ENCODE results near the gene CAPZB. TPM values are rescaled to one million over a fixed set of nuclear protein-coding genes. Genes with fewer than 3 reads are reported as not detected.
"Not testable (repeated sequence)": the region's sequence is repeated elsewhere in the genome, so short reads cannot be mapped to it uniquely, and the experiment has no call there.

CAPZB gene
- total RNA-seq, 1 donor: 183 TPM

DNA sequence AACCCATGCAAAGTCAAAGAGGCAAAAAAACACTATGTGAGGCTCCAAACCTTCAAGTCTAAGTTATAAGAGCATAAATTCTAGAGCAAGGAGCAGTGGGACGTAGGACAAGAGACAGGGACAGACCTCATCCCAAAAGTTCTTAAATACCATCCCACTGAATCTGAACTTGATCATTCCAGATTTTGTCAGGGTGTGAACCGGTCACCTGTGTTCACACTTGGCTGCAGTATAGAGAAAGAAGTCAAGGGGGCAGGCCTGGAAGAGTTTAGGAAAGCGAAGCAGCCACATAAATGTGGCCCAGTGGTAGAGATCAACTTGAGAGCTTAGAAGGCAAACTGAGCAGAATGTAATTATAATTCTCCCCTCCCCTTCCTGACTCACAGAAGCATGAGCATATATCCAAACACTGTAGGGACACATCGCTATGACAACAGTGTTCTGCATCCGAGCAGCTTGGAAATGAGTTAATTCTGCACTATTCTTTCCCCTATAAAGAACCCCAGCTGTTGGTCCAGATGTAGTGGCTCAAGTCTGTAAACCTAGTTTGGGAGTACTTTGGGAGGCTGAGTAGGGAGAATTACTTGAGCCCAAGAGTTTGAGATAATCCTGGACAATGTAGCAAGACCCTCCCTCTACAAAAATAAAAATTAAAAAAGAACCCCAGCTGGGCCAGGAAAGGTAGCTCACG lies 176.1 kb downstream of the CAPZB start:
- no peak overlapping the region for H3K4me3 ChIP-seq (ENCODE audit: low read depth, low read length)
- TF ChIP-seq, protein P1, sequence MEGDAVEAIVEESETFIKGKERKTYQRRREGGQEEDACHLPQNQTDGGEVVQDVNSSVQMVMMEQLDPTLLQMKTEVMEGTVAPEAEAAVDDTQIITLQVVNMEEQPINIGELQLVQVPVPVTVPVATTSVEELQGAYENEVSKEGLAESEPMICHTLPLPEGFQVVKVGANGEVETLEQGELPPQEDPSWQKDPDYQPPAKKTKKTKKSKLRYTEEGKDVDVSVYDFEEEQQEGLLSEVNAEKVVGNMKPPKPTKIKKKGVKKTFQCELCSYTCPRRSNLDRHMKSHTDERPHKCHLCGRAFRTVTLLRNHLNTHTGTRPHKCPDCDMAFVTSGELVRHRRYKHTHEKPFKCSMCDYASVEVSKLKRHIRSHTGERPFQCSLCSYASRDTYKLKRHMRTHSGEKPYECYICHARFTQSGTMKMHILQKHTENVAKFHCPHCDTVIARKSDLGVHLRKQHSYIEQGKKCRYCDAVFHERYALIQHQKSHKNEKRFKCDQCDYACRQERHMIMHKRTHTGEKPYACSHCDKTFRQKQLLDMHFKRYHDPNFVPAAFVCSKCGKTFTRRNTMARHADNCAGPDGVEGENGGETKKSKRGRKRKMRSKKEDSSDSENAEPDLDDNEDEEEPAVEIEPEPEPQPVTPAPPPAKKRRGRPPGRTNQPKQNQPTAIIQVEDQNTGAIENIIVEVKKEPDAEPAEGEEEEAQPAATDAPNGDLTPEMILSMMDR (IDR thresholded peaks at IDR 0.05; ENCODE audit: insufficient read depth, low read depth, low read length): no peak
- peak; percentile 28 for DNase-seq (ENCODE audit: low read depth)

DNA sequence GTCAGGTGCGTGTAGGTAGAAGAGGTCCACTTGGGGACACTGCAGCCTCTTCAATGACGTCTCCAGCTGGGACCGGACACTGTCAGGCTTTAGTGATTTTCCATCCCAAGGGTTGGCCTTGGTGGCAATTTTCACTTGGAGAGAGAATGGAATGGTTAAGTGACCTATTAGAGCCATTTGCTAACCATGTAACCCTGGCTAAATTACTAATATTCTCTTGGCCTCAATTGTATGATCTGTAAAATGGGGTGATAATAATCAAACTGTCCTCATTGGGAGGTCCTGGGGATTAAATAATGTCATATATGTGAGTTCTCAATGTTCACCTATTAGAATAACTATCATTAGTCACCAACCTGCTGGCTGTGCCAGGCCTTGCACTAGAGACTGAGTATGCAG lies 176.8 kb downstream of the CAPZB start:
- TF ChIP-seq, protein P1 (IDR thresholded peaks at IDR 0.05; ENCODE audit: insufficient read depth, low read depth, low read length): no peak
- no peak overlapping the region for H3K4me3 ChIP-seq (ENCODE audit: low read depth, low read length)
- DNase-seq (ENCODE audit: low read depth): no peak

DNA sequence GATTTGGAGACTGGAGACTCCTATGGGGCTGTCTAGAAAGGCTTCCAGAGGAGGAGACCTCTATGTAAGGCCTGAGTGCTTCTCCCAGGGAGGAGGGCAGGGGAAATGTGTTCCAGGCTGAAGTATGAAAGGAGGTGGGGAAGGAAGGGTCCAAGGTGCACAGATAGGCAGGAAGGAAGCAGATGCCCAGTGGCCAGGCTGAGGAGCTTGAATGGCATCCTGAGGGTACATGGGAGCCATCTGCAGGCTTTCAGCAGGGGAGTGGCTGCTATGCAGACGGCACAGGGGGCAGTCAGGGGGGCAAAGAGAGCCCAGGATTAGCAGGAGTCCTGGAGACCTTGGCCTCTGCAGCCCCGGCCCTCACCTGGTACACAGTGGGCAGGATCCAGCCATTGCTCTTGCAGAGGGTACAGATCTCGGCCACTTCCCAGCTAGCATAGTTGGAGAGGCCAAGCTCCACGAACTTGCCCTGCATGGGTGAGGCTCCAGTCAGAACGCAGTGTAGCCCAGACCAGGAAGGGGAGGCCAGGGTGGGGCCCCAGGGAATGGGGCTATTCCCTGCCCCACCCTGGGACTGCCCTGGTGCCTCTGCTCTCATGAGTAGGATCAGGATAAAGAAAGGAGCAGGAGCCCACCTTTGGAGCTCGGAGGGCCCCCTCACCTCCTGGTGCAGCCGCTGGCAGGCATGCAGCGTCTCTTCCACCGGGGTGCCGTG lies 177.4 kb downstream of the CAPZB start:
- DNase-seq (ENCODE audit: low read depth): no peak
- TF ChIP-seq, protein P1 (IDR thresholded peaks at IDR 0.05; ENCODE audit: insufficient read depth, low read depth, low read length): no peak
- H3K4me3 ChIP-seq (ENCODE audit: low read depth, low read length): no peak overlapping the region

DNA sequence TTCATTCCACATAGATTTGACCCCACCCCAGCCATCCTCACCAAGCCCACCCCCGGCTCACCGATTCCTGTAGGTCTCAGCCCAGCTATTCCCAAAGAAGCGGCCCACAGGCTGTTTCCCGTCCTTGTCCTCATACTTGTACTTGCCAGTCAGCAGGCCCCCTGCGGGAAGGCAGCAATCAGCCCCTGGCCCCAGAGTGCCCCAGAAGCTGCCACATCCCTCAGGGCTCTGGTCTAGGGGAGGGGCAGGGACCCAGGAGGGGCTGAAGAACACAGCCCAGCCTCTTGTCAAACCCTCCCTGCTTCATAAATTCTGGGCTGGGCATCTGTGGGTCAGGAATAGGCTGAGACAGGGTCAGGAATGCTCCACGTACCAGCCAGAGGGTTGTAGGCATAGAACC lies 178.4 kb downstream of the CAPZB start:
- DNase-seq (ENCODE audit: low read depth): no peak
- TF ChIP-seq, protein P1 (IDR thresholded peaks at IDR 0.05; ENCODE audit: insufficient read depth, low read depth, low read length): no peak

DNA sequence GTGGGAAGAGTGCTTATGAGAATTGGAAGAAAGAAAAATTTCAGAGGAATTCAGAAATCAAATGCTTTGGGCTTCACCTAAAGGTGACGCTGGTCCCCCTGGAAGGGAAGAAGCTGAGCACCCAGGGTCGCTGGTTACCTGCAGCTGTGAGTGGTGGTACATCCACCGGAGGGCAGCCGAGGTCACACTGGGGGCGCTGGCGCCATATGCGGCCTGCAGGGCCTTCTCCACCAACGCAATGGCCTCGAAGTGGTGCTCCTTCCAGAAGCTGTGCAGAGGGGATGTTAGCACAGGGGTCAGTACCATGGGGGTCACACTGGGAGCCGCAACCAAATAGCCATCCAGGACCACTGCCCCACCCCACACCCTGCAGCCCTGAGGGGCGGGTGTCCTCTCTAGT lies 179.5 kb downstream of the CAPZB start:
- no peak overlapping the region for H3K4me3 ChIP-seq (ENCODE audit: low read depth, low read length)
- TF ChIP-seq, protein P1 (IDR thresholded peaks at IDR 0.05; ENCODE audit: insufficient read depth, low read depth, low read length): no peak

More for the DNA sequence above, 178.4 kb downstream of the CAPZB start:
- H3K4me3 ChIP-seq (ENCODE audit: low read depth, low read length): no peak overlapping the region

DNA sequence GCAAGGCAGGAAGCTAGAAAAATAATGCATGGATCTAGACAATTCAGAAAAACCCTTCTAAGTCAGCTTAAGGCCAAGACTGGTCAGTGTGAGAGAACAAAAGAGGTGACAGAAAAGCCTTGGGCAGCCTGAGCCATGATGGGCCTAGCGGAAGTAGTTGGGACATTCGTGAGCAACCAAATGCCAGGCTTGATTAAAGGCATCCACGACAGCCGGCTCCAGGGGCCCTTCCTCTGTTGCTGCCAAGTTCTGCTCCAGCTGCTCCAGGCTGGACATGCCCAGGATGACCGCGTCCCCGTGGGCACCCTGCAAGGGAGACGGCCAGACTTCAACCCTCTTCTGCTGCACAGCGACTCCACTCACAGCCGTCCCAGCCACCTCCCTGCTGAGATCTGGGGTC lies 181.3 kb downstream of the CAPZB start:
- not testable (repeated sequence) for DNase-seq (ENCODE audit: low read depth); H3K4me3 ChIP-seq (ENCODE audit: low read depth, low read length)

More for the DNA sequence above, 179.5 kb downstream of the CAPZB start:
- no peak for DNase-seq (ENCODE audit: low read depth)

DNA sequence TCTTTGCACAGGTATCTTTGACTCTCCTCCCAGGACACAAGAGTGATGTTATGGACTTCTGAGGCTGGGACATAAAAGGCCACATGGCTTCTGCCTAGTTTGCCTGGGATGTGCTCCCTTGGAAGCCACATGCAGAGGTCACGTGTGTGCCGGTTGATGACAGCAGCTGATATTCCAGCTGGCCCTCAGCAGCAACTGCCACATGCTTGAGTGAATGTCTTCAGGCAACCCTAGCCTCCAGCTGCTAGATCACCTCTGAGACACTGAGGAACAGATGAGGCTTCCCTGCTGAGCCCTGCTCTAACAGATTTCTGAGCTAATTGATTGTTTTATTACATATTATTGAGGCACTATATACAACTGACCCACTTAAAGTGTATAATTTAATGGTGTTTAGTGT lies 185.1 kb downstream of the CAPZB start:
- no peak overlapping the region for H3K4me3 ChIP-seq (ENCODE audit: low read depth, low read length)
- no peak for DNase-seq (ENCODE audit: low read depth)
- TF ChIP-seq, protein P1 (IDR thresholded peaks at IDR 0.05; ENCODE audit: insufficient read depth, low read depth, low read length): no peak
